AG09319 (cell line): Measurements from ENCODE around the gene ORC5.

ENCODE experiments used
- DNase-seq: peaks from one replicate; pipeline ENCODE4 v3.0.0-alpha.2; 2010; ENCODE audit warnings: low read depth; ENCODE audit errors: extremely low read depth
- CTCF ChIP-seq: IDR thresholded peaks from 2 replicates; pipeline ENCODE4 v1.5.1; 2011; ENCODE audit warnings: low read depth, mild to moderate bottlenecking, inconsistent platforms, low read length, moderate library complexity

Gene ORC5

DNA sequence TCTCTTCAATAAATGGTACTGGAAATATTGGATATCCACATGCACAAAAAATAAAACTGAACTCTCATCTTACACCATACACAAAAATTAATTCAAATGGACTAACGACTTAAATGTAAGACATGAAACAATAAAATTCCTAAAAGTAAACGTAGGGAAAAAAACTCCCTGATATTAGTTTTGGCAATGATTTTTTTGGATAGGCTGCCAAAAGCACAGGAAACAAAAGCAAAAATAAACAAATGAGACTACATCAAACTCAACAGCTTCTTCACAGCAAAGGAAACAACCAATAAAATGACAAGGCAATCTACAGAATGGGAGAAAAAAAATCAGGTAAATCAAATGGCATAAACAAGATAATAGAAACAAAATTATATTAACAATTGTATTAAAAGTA, 65.7 kb downstream of the ORC5 start:
- no peak for DNase-seq
- TF ChIP-seq CTCF, result no peak

DNA sequence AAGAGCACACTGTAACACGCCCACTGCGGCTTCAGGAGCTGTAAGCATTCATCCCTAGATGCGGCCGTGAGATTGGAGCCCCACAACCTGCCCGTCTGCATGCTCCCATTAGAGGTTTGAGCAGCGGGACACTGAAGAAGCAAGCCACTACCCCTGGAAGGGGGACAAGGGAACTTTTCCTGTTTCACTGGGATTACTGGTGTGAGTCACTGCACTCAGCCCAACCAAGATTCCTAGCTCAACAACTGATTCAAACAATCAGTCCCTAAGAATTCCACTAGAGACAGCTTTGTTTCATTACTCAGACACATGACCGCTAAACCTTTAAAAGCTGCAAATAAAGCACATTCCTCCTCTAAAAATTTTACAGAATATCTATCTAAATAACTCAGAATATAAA, 69.8 kb downstream of the ORC5 start:
- TF ChIP-seq CTCF, result no peak
- DNase-seq, result peak; percentile 22

GRCh38 chr7:104137511-104137910, 70.3 kb downstream of the ORC5 start:
- DNase-seq, result no peak
- TF ChIP-seq CTCF, result no peak

DNA sequence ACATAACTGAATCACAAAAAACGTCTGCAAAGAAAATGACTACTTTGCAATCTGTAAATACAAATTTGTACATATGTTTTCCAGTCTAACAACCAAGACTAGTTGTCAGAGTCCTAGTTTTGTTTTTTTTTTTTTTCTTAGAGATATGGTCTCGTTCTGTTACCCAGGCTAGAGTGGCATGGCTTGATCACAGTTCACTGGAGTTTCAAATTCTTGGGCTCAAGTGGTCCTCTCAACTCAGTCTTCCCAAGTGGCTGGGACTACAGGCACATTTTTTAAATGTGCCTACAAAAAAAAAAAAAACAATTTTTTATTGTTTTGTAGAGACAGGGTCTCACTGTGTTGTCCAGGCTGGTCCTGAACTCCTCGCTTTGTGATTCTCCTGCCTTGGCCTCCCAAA, 70.8 kb downstream of the ORC5 start:
- TF ChIP-seq CTCF, result no peak
- DNase-seq, result no peak

GRCh38 chr7:104136561-104136960, 71.3 kb downstream of the ORC5 start:
- no peak for DNase-seq
- TF ChIP-seq CTCF, result no peak

- no peak for DNase-seq
- no peak for TF ChIP-seq CTCF
Measured at GRCh38 chr7:104135760-104136558, 71.9 kb downstream of the ORC5 start.

GRCh38 chr7:104133238-104133637, 74.6 kb downstream of the ORC5 start:
- TF ChIP-seq CTCF, result no peak
- DNase-seq, result no peak
